ENCODE measurements around the gene RNF167. TPM values are rescaled to one million over a fixed set of nuclear protein-coding genes. Genes with fewer than 3 reads are reported as not detected.
"Not testable (repeated sequence)": the region's sequence is repeated elsewhere in the genome, so short reads cannot be mapped to it uniquely, and the experiment has no call there.

Gene RNF167
- total RNA-seq, 2 donors from 2014 or later: 120 to 123 TPM

DNA sequence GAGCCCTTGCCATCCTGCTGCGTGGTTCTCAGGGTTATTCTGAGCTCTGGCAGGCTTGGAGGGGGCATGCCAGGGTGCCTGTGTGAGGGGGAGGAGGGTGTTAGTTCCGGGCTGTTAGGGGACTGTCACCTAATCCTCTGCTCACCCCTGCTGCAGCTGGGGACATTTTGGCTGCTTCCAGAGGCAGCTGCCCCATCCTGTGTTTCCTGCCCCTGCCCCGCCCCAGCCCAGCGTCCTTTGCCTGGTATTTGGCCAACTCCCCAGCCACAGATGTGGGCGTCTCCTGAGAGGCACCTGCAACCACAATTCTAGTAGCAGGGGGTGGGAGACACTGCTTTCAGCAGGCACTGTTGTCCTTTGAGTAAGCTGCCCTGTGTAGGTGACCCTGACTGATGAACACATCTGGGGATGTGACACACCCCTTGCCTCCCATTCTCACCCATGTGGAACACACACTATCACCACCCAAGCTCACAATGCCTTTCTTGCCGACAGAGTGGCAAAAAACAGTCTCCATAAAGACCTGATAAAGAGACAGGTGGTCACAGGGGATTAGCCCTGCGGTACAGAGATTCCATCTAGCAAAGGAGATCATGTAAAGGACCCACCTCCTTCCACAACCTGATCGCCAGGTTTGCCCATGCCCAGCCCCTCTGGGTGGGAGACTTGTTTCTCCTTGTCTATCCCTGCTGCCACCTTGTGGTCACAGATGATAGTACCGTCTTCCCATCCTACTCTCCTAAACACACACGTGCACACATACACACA lies 36.8 kb upstream of the RNF167 start, which contains the start of gene CHRNE:
CHRNE (minus strand) TSS at position 48 of the 768 bp plus-strand sequence; CDS start at position 13, 35 bp downstream.
- Histone ChIP-seq H3K9ac (ENCODE audit: extremely low read depth, low read length, poor library complexity, severe bottlenecking) (no peak within 1 kb of the TSS), H3K36me3 (ENCODE audit: control insufficient read depth, insufficient read depth, low read length) (no peaks in the 10 kb centered on the region), H3K27ac (ENCODE audit: low read depth, low read length) (no peak within 1 kb of the TSS), H3K27me3 (ENCODE audit: control insufficient read depth, insufficient read depth, low read length, poor library complexity, severe bottlenecking) (no peaks in the 10 kb centered on the region), H3K4me1 (ENCODE audit: control insufficient read depth, insufficient read depth, low read length) (no peaks in the 10 kb centered on the region), H3K4me3 (ENCODE audit: low read length) (no peak within 1 kb of the TSS), H3K9me3 (ENCODE audit: control insufficient read depth, low read length) (no peaks in the 10 kb centered on the region)
- 50 to 51% methylated on average over 9 to 10 of the region's 10 CpGs for WGBS, 2 experiments (ENCODE audit: insufficient coverage in 1 of 2, insufficient read length in 1 of 2)
- Mint-ChIP-seq H3K36me3 (ENCODE audit: low read depth) (no peaks in the 10 kb centered on the region), H3K4me1 (peaks cover 6% of the 10 kb centered on the region), H3K27ac (peak within 1 kb of the TSS; percentile 19), H3K27me3 (ENCODE audit: insufficient read depth) (peaks cover 20% of the 10 kb centered on the region), H3K4me3 (no peak within 1 kb of the TSS), H3K9me3 (no peaks in the 10 kb centered on the region)
- peak; percentile 97 for DNase-seq
- peak; percentile 86 for TF ChIP-seq CTCF (conservative IDR thresholded peaks at IDR 0.05)

DNA sequence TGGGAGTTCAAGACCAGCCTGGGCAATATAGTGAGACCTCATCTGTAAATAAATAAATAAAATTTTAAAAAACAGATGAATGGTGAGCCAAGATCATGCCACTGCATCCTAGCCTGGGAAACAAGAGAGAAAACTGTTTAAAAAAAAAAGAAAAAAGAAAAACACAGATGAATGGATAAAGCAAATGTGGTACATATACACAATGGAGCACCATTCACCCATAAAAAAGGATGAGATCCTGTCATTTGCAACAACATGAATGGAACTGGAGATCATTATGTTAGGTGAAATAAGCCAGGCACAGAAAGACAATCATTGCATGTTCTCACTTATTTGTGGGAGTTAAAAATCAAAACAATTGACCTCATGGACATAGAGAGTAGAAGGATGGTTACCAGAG lies 33.4 kb upstream of the RNF167 start:
- not testable (repeated sequence) for H3K9me3 ChIP-seq (ENCODE audit: control insufficient read depth, low read length); H3K27me3 ChIP-seq (ENCODE audit: control insufficient read depth, insufficient read depth, low read length, poor library complexity, severe bottlenecking); H3K9me3 Mint-ChIP-seq; H3K4me1 ChIP-seq (ENCODE audit: control insufficient read depth, insufficient read depth, low read length); H3K9ac ChIP-seq (ENCODE audit: extremely low read depth, low read length, poor library complexity, severe bottlenecking); H3K4me3 ChIP-seq (ENCODE audit: low read length); DNase-seq; H3K27ac ChIP-seq (ENCODE audit: low read depth, low read length); H3K4me3 Mint-ChIP-seq; H3K36me3 Mint-ChIP-seq (ENCODE audit: low read depth); H3K27ac Mint-ChIP-seq; H3K36me3 ChIP-seq (ENCODE audit: control insufficient read depth, insufficient read depth, low read length)
- peaks cover 12% of the 10 kb centered on the region for H3K27me3 Mint-ChIP-seq (ENCODE audit: insufficient read depth)
- peaks cover 14% of the 10 kb centered on the region for H3K4me1 Mint-ChIP-seq

DNA sequence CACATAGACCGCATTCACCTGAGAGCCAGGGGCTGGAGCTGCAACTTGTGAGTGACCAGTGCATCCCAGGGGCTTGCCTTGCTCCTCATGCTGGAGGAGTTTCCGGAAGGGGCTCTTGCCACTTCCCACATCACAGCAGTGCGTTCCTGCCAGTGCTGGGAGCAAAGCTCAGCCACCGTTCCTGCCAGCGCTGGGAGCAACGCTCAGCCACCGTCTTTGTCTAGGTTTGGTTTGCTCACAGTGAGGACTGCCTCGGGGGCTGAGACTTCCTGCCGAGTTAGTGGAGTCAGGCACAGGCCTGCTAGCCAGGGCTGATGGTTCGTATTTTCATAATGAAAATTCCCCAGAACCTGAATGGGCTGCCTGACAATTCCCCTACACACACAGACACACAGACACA lies 31.8 kb upstream of the RNF167 start:
- H3K4me1 ChIP-seq (ENCODE audit: control insufficient read depth, insufficient read depth, low read length): no peaks in the 10 kb centered on the region
- peaks cover 11% of the 10 kb centered on the region for H3K4me1 Mint-ChIP-seq
- peaks cover 9% of the 10 kb centered on the region for H3K27me3 Mint-ChIP-seq (ENCODE audit: insufficient read depth)
- no peak overlapping the region for H3K9ac ChIP-seq (ENCODE audit: extremely low read depth, low read length, poor library complexity, severe bottlenecking)
- H3K27me3 ChIP-seq (ENCODE audit: control insufficient read depth, insufficient read depth, low read length, poor library complexity, severe bottlenecking): no peaks in the 10 kb centered on the region
- H3K4me3 ChIP-seq (ENCODE audit: low read length): no peak overlapping the region
- no peaks in the 10 kb centered on the region for H3K36me3 ChIP-seq (ENCODE audit: control insufficient read depth, insufficient read depth, low read length)
- no peaks in the 10 kb centered on the region for H3K9me3 ChIP-seq (ENCODE audit: control insufficient read depth, low read length)
- H3K4me3 Mint-ChIP-seq: no peak overlapping the region
- peak; percentile 85 for DNase-seq
- WGBS, 2 experiments (ENCODE audit: insufficient coverage in 1 of 2, insufficient read length in 1 of 2): 33 to 41% methylated on average over 7 to 9 of the region's 10 CpGs
- H3K27ac Mint-ChIP-seq: no peak overlapping the region
- H3K27ac ChIP-seq (ENCODE audit: low read depth, low read length): peak overlapping the region; percentile 76
- no peaks in the 10 kb centered on the region for H3K9me3 Mint-ChIP-seq
- TF ChIP-seq CTCF (conservative IDR thresholded peaks at IDR 0.05): no peak
- no peaks in the 10 kb centered on the region for H3K36me3 Mint-ChIP-seq (ENCODE audit: low read depth)
